HG02938 (cell line): Measurements from ENCODE around the gene ENO4.

Source experiments
- ATAC-seq: cut with Tn5 transposase; IDR thresholded peaks from one replicate; pipeline ENCODE4 v1.9.1; 2021; ENCODE audit warnings: mild to moderate bottlenecking, moderate library complexity; ENCODE audit not compliant: unreplicated experiment

Gene ENO4

GRCh38 chr10:116866987-116867595 is 17.8 kb downstream of the ENO4 start:
- no peak for ATAC-seq

GRCh38 chr10:116868198-116868676 is 18.9 kb downstream of the ENO4 start:
- ATAC-seq = no peak

GRCh38 chr10:116868722-116869121 is 19.4 kb downstream of the ENO4 start:
- ATAC-seq = no peak

GRCh38 chr10:116870949-116871348 is 21.6 kb downstream of the ENO4 start:
- ATAC-seq = no peak

GRCh38 chr10:116873134-116873533 is 23.8 kb downstream of the ENO4 start:
- no peak for ATAC-seq

GRCh38 chr10:116875897-116876296 is 26.6 kb downstream of the ENO4 start:
- no peak for ATAC-seq

GRCh38 chr10:116877391-116877790 is 28.1 kb downstream of the ENO4 start:
- no peak for ATAC-seq

- ATAC-seq = no peak
Measured at GRCh38 chr10:116878123-116878522, 28.8 kb downstream of the ENO4 start.

- ATAC-seq = no peak
Measured at GRCh38 chr10:116879817-116880216, 30.5 kb downstream of the ENO4 start.

GRCh38 chr10:116880716-116881482 is 31.6 kb downstream of the ENO4 start:
- ATAC-seq = no peak

GRCh38 chr10:116882639-116883038 is 33.3 kb downstream of the ENO4 start:
- no peak for ATAC-seq

- no peak for ATAC-seq
Measured at GRCh38 chr10:116886772-116887171, 37.5 kb downstream of the ENO4 start.

GRCh38 chr10:116888380-116889055 is 39.2 kb downstream of the ENO4 start:
- ATAC-seq = no peak

- ATAC-seq = no peak
Measured at GRCh38 chr10:116889066-116889465, 39.8 kb downstream of the ENO4 start.

GRCh38 chr10:116891208-116891607 is 41.9 kb downstream of the ENO4 start:
- no peak for ATAC-seq

- no peak for ATAC-seq
Measured at GRCh38 chr10:116892907-116893685, 43.8 kb downstream of the ENO4 start.

GRCh38 chr10:116893686-116894037 is 44.4 kb downstream of the ENO4 start:
- no peak for ATAC-seq

GRCh38 chr10:116899626-116900025 is 50.3 kb downstream of the ENO4 start:
- no peak for ATAC-seq

GRCh38 chr10:116905845-116906210 is 56.5 kb downstream of the ENO4 start:
- no peak for ATAC-seq

- no peak for ATAC-seq
Measured at GRCh38 chr10:116907245-116907987, 58.1 kb downstream of the ENO4 start.

GRCh38 chr10:116909307-116909706 is 60.0 kb downstream of the ENO4 start:
- ATAC-seq = no peak
